ENCODE results near the gene OPRM1. TPM values are rescaled to one million over a fixed set of nuclear protein-coding genes. Genes with fewer than 3 reads are reported as not detected.

Gene OPRM1
- total and polyA plus RNA-seq, 2 of the 8 experiments (the other 6 are each of a cell fraction or from before 2014, with no cell fraction given): not detected

DNA sequence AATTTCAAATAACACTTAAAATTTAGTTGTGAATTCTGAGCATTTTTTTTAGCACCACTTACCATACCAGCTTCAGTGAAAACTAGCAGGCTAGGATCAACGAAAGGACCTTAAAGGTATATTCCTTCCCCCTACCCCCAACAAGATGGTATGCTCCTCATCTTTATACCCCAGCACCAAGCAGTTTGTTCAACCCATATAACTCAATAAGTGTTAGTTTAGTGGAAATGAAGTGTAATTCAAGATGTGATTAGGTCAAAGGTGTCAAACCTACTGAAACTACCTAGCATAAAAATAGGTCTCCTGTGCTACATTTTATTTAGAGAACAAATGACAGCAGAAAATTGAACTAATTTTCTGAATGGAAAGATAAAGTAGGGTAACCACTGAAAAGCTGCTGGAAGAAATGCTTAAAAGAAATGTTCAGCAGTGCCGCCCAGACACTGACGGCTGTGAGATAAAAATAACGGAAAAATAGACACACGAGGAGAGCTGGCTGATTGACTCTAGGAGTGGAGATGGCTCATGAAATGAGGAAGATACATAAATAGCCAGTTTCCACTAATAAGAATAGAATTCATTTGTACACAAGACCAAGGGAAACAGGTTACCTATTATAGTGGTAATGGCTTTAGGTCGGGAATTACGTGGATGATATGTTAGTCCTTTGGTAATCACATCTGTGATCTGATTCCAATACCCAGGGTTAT is 222.8 kb downstream of the OPRM1 start:
- WGBS, 2 experiments (ENCODE audit: extremely low coverage in 1 of 2, insufficient coverage in 1 of 2, insufficient read length in 1 of 2, insufficient replicate concordance in 2 of 2, low coverage in 1 of 2, low lambda C conversion rate in 2 of 2, missing lambda C conversion rate in 1 of 2): 95% methylated on average over 7 of the region's 7 CpGs; no CpG with 5 or more reads in 1 of the 2 experiments
- Histone ChIP-seq H2BK15ac (ENCODE audit: low read length) (no peak overlapping the region), H3K27me3 (replicated peaks in 1 of 4; ENCODE audit: control insufficient read depth in 3 of 4, extremely low read depth in 1 of 4, insufficient read depth in 3 of 4, low read length in 3 of 4) (no peaks in the 10 kb centered on the region), H2BK12ac (ENCODE audit: low read depth, low read length) (no peak overlapping the region), H2BK5ac (ENCODE audit: low read depth, low read length) (no peak overlapping the region), H3K4me3 (ENCODE audit: extremely low read depth in 1 of 4, insufficient read depth in 2 of 4, low read depth in 3 of 4, low read length in 4 of 4) (no peak overlapping the region), H2AFZ (ENCODE audit: low read length) (no peak overlapping the region), H3K9me3 (ENCODE audit: insufficient read depth in 2 of 2, low read depth in 1 of 2, low read length in 1 of 2) (peaks cover 0 to 3% of the 10 kb centered on the region in 2 experiments; a peak in 1 of 4 replicates), H4K5ac (ENCODE audit: insufficient read length, low read depth, low read length) (no peak overlapping the region), H3K79me2 (ENCODE audit: control insufficient read depth in 1 of 2, insufficient read depth in 2 of 2, low read length in 2 of 2) (no peaks in the 10 kb centered on the region), H3K36me3 (ENCODE audit: control insufficient read depth in 2 of 4, insufficient read depth in 4 of 4, low read length in 3 of 4) (no peaks in the 10 kb centered on the region), H2AK5ac (ENCODE audit: low read depth, low read length) (no peak overlapping the region), H2BK20ac (ENCODE audit: low read length) (no peak overlapping the region), H2BK120ac (replicated peaks; ENCODE audit: low read depth, low read length) (no peak overlapping the region), H3K9ac (replicated peaks in 1 of 4; ENCODE audit: extremely low read depth in 1 of 4, low read depth in 3 of 4, low read length in 3 of 4) (no peak overlapping the region), H3K4ac (replicated peaks; ENCODE audit: insufficient read length, low read depth, low read length) (no peak overlapping the region), H4K20me1 (replicated peaks in 1 of 2; ENCODE audit: control insufficient read depth in 1 of 2, insufficient read depth in 2 of 2, low read length in 2 of 2) (no peaks in the 10 kb centered on the region), H3K18ac (ENCODE audit: extremely low read depth, low read length) (no peak overlapping the region), H3K79me1 (ENCODE audit: low read depth, low read length) (no peaks in the 10 kb centered on the region), H3K27ac (ENCODE audit: low read depth, low read length) (no peak overlapping the region), H4K8ac (ENCODE audit: extremely low read depth, insufficient read depth, low read length) (no peak overlapping the region), H3K4me1 (replicated peaks in 1 of 4; ENCODE audit: control insufficient read depth in 3 of 4, insufficient read depth in 4 of 4, low read length in 3 of 4) (no peaks in the 10 kb centered on the region), H3K4me2 (ENCODE audit: insufficient read depth in 1 of 2, low read depth in 2 of 2, low read length in 2 of 2) (no peak overlapping the region), H3K56ac (replicated peaks; ENCODE audit: insufficient read length, low read depth, low read length) (no peak overlapping the region), H3K14ac (ENCODE audit: insufficient read length) (no peak overlapping the region), H4K91ac (replicated peaks; ENCODE audit: insufficient read length, low read length) (no peak overlapping the region), H3K23me2 (ENCODE audit: low read depth, low read length) (peaks cover 1% of the 10 kb centered on the region; the same call in 1 of the 2 replicates), H3K23ac (ENCODE audit: insufficient read length) (no peak overlapping the region)
- FAIRE-seq (no peak), DNase-seq (ENCODE audit: low read depth in 1 of 2, low spot score in 2 of 2) (no peak)
- TF ChIP-seq SIRT6 (IDR thresholded peaks at IDR 0.05; ENCODE audit: low read length): no peak
- no peak for TF ChIP-seq ASH2L (IDR thresholded peaks at IDR 0.05; ENCODE audit: low read length)
- no peak for TF ChIP-seq GTF2F1 (IDR thresholded peaks at IDR 0.05; ENCODE audit: borderline replicate concordance, low read depth, low read length)
- TF ChIP-seq MAFK (IDR thresholded peaks at IDR 0.05; ENCODE audit: low read depth, low read length): no peak
- no peak for TF ChIP-seq BACH1 (IDR thresholded peaks at IDR 0.05; ENCODE audit: low read length)
- no peak for TF ChIP-seq SAP30 (IDR thresholded peaks at IDR 0.05; ENCODE audit: insufficient read depth, insufficient replicate concordance, low read length)
- TF ChIP-seq POLR2AphosphoS5 (IDR thresholded peaks at IDR 0.05; ENCODE audit: low read depth, low read length): no peak
- TF ChIP-seq SUZ12 (IDR thresholded peaks at IDR 0.05; ENCODE audit: low read length): no peak
- TF ChIP-seq POU5F1 (IDR thresholded peaks at IDR 0.05; ENCODE audit: low read depth, low read length): no peak
- no peak for TF ChIP-seq NRF1 (IDR thresholded peaks at IDR 0.05; ENCODE audit: low read depth, low read length)
- no peak for TF ChIP-seq ZNF274 (IDR thresholded peaks at IDR 0.05; ENCODE audit: borderline replicate concordance, extremely low read depth, low read length)
- ChIA-PET CTCF (ENCODE audit: partially characterized antibody) (no interaction called here), POLR2A (ENCODE audit: partially characterized antibody) (no interaction called here)

Measured in H1 (cell line).